NCI-H226 (cell line): ENCODE results near the gene MS4A5.
"Not testable (repeated sequence)": the region's sequence is repeated elsewhere in the genome, so short reads cannot be mapped to it uniquely, and the experiment has no call there.

ENCODE experiments used
- DNase-seq: peaks from one replicate; pipeline ENCODE4 v3.0.0-alpha.2; 2015

MS4A5 gene

GRCh38 chr11:60429272-60429671 lies at the start of gene MS4A5:
TSS of gene MS4A5 (plus strand) at chr11:60429572. CDS start at chr11:60429675, 103 bp downstream.
- DNase-seq: no peak

GRCh38 chr11:60389279-60389910 lies 40.0 kb upstream of the MS4A5 start:
- no peak for DNase-seq

GRCh38 chr11:60390419-60390818 lies 39.0 kb upstream of the MS4A5 start:
- no peak for DNase-seq

GRCh38 chr11:60392361-60392760 lies 37.0 kb upstream of the MS4A5 start:
- DNase-seq: no peak

- DNase-seq: no peak
Observed at GRCh38 chr11:60393016-60393415, 36.4 kb upstream of the MS4A5 start.

- no peak for DNase-seq
Observed at GRCh38 chr11:60394666-60395380, 34.5 kb upstream of the MS4A5 start.

GRCh38 chr11:60396382-60396781 lies 33.0 kb upstream of the MS4A5 start, which contains the start of gene MS4A14:
TSS of gene MS4A14 (plus strand) at chr11:60396459. CDS start at chr11:60396579, 120 bp downstream.
- no peak for DNase-seq

GRCh38 chr11:60396799-60397198 lies 32.6 kb upstream of the MS4A5 start:
- DNase-seq: no peak

GRCh38 chr11:60420015-60420414 lies 9.4 kb upstream of the MS4A5 start:
- no peak for DNase-seq

GRCh38 chr11:60422609-60423008 lies 6.8 kb upstream of the MS4A5 start:
- no peak for DNase-seq

GRCh38 chr11:60428517-60428916 lies 855 bp upstream of the MS4A5 start:
- DNase-seq: no peak

- DNase-seq: no peak
Observed at GRCh38 chr11:60431251-60431650, 1.9 kb downstream of the MS4A5 start.

GRCh38 chr11:60433401-60433800 lies 4.0 kb downstream of the MS4A5 start:
- DNase-seq: no peak

- DNase-seq: no peak
Observed at GRCh38 chr11:60447070-60447469, 17.7 kb downstream of the MS4A5 start.

GRCh38 chr11:60447846-60448245 lies 18.5 kb downstream of the MS4A5 start:
- no peak for DNase-seq

GRCh38 chr11:60451185-60451584 lies 21.8 kb downstream of the MS4A5 start:
- DNase-seq: not testable (repeated sequence)

- no peak for DNase-seq
Observed at GRCh38 chr11:60454212-60454611, 24.8 kb downstream of the MS4A5 start.

GRCh38 chr11:60455531-60456042 lies 26.2 kb downstream of the MS4A5 start, which contains the start of gene MS4A1:
TSS of gene MS4A1 (plus strand) at chr11:60455847. CDS start at chr11:60462375, 6,528 bp downstream.
- no peak for DNase-seq

GRCh38 chr11:60457576-60457975 lies 28.2 kb downstream of the MS4A5 start:
- DNase-seq: no peak

GRCh38 chr11:60459345-60459744 lies 30.0 kb downstream of the MS4A5 start:
- DNase-seq: no peak

- no peak for DNase-seq
Observed at GRCh38 chr11:60468829-60469228, 39.5 kb downstream of the MS4A5 start.

GRCh38 chr11:60469723-60470122 lies 40.4 kb downstream of the MS4A5 start:
- no peak for DNase-seq

GRCh38 chr11:60477035-60477445 lies 47.7 kb downstream of the MS4A5 start:
- DNase-seq: no peak

- DNase-seq: no peak
Observed at GRCh38 chr11:60482361-60482760, 53.0 kb downstream of the MS4A5 start.
